ENCODE data around the gene RGL1. TPM values are rescaled to one million over a fixed set of nuclear protein-coding genes. Genes with fewer than 3 reads are reported as not detected.

RGL1 gene
- total RNA-seq, 1 experiment from 2014 or later: 34.5 TPM

DNA sequence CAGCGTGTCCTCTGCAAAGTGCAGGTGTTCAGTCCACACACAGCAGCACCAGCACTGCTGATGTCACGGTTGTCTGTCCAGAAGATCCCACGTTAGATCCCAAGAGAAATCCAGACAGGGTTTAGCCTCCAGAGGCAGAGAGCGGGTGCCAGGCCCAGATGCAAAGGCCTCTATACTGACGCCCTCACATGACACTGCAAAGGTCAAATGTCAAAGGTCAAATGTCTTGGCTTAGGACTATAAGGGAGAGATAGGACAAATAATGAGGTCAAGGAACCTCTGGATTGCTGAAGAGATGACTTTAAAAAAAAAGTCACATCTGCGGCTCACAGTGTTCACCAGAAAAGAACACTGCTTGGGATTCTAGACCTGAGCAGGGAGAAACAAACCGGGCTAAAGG is 131.1 kb downstream of the RGL1 start:
- Mint-ChIP-seq H3K36me3 (ENCODE audit: insufficient read depth, unreplicated experiment) (peaks cover 22% of the 10 kb centered on the region), H3K4me3 (ENCODE audit: unreplicated experiment) (no peak overlapping the region), H3K4me1 (ENCODE audit: low read depth, unreplicated experiment) (peaks cover 7% of the 10 kb centered on the region), H3K27me3 (ENCODE audit: insufficient read depth, unreplicated experiment) (no peaks in the 10 kb centered on the region), H3K9me3 (ENCODE audit: unreplicated experiment) (no peaks in the 10 kb centered on the region), H3K27ac (ENCODE audit: unreplicated experiment) (no peak overlapping the region)
- no peaks in the 10 kb centered on the region for H3K36me3 ChIP-seq (ENCODE audit: control insufficient read depth, insufficient read depth, low read length)
- no TSS peak for BruUV-seq (replicated peaks)
- ChIA-PET POLR2A (no interaction called here), CTCF (no interaction called here)
- no peak for TF ChIP-seq CTCF (IDR thresholded peaks at IDR 0.05; ENCODE audit: insufficient read depth in 1 of 2, low read depth in 1 of 2, low read length in 1 of 2, severe bottlenecking in 1 of 2, unreplicated experiment in 1 of 2)
- peaks cover 6% of the 10 kb centered on the region; the same call in 1 of the 2 replicates for H3K4me1 ChIP-seq
- no peaks in the 10 kb centered on the region for H3K27me3 ChIP-seq (replicated peaks; ENCODE audit: control insufficient read depth, insufficient read depth, low read length)
- no peaks in the 10 kb centered on the region for H3K9me3 ChIP-seq
- no peak overlapping the region for H3K4me3 ChIP-seq (ENCODE audit: low read depth, low read length)
- intact Hi-C loops (cut with micrococcal nuclease; ENCODE audit: unreplicated experiment): no loop called here
- DNase-seq: no peak

- H3K36me3 Mint-ChIP-seq (ENCODE audit: insufficient read depth, unreplicated experiment): peaks cover 18% of the 10 kb centered on the region
- DNase-seq: no peak
- H3K27me3 Mint-ChIP-seq (ENCODE audit: insufficient read depth, unreplicated experiment): no peaks in the 10 kb centered on the region
- Histone ChIP-seq H3K36me3 (ENCODE audit: control insufficient read depth, insufficient read depth, low read length) (no peaks in the 10 kb centered on the region), H3K4me3 (ENCODE audit: low read depth, low read length) (no peak overlapping the region), H3K9me3 (no peaks in the 10 kb centered on the region), H3K27me3 (replicated peaks; ENCODE audit: control insufficient read depth, insufficient read depth, low read length) (no peaks in the 10 kb centered on the region), H3K4me1 (peaks cover 6% of the 10 kb centered on the region; the same call in 1 of the 2 replicates)
- H3K4me1 Mint-ChIP-seq (ENCODE audit: low read depth, unreplicated experiment): peaks cover 4% of the 10 kb centered on the region
- intact Hi-C loops (cut with micrococcal nuclease; ENCODE audit: unreplicated experiment): no loop called here
- no peak overlapping the region for H3K27ac Mint-ChIP-seq (ENCODE audit: unreplicated experiment)
- no peak for TF ChIP-seq CTCF (IDR thresholded peaks at IDR 0.05; ENCODE audit: insufficient read depth in 1 of 2, low read depth in 1 of 2, low read length in 1 of 2, severe bottlenecking in 1 of 2, unreplicated experiment in 1 of 2)
- POLR2A ChIA-PET: no interaction called here
- H3K4me3 Mint-ChIP-seq (ENCODE audit: unreplicated experiment): no peak overlapping the region
- no TSS peak for BruUV-seq (replicated peaks)
- no peaks in the 10 kb centered on the region for H3K9me3 Mint-ChIP-seq (ENCODE audit: unreplicated experiment)
- CTCF ChIA-PET: no interaction called here
Observed at GRCh38 chr1:183936791-183937190, 131.9 kb downstream of the RGL1 start.

- ChIA-PET POLR2A (no interaction called here), CTCF (no interaction called here)
- no peaks in the 10 kb centered on the region for H3K9me3 ChIP-seq
- H3K4me3 Mint-ChIP-seq (ENCODE audit: unreplicated experiment): no peak overlapping the region
- H3K4me1 ChIP-seq: peaks cover 6% of the 10 kb centered on the region; the same call in 1 of the 2 replicates
- TF ChIP-seq CTCF (IDR thresholded peaks at IDR 0.05; ENCODE audit: insufficient read depth in 1 of 2, low read depth in 1 of 2, low read length in 1 of 2, severe bottlenecking in 1 of 2, unreplicated experiment in 1 of 2): no peak
- H3K9me3 Mint-ChIP-seq (ENCODE audit: unreplicated experiment): no peaks in the 10 kb centered on the region
- H3K36me3 ChIP-seq (ENCODE audit: control insufficient read depth, insufficient read depth, low read length): no peaks in the 10 kb centered on the region
- peaks cover 18% of the 10 kb centered on the region for H3K36me3 Mint-ChIP-seq (ENCODE audit: insufficient read depth, unreplicated experiment)
- intact Hi-C loops (cut with micrococcal nuclease; ENCODE audit: unreplicated experiment): no loop called here
- no TSS peak for BruUV-seq (replicated peaks)
- no peaks in the 10 kb centered on the region for H3K27me3 ChIP-seq (replicated peaks; ENCODE audit: control insufficient read depth, insufficient read depth, low read length)
- H3K27ac Mint-ChIP-seq (ENCODE audit: unreplicated experiment): no peak overlapping the region
- H3K27me3 Mint-ChIP-seq (ENCODE audit: insufficient read depth, unreplicated experiment): no peaks in the 10 kb centered on the region
- no peak for DNase-seq
- H3K4me1 Mint-ChIP-seq (ENCODE audit: low read depth, unreplicated experiment): peaks cover under 1% of the 10 kb centered on the region
- H3K4me3 ChIP-seq (ENCODE audit: low read depth, low read length): no peak overlapping the region
Observed at GRCh38 chr1:183937611-183938010, 132.7 kb downstream of the RGL1 start.

Measured in Caco-2 (cell line).